A673 (cell line): ENCODE results near the gene KIFBP.
"Not testable (repeated sequence)": the region's sequence is repeated elsewhere in the genome, so short reads cannot be mapped to it uniquely, and the experiment has no call there.

Experiments
- EZH2 ChIP-seq: fragments of 200-600 bp; sonication (generic); IDR thresholded peaks from 2 replicates; pipeline ENCODE4 v1.6.1; 2017; ENCODE audit warnings: borderline replicate concordance, low read depth, mild to moderate bottlenecking, mixed read lengths, antibody characterized with exemption, low read length; ENCODE audit not compliant: poor library complexity, severe bottlenecking
- TF ChIP-seq, protein P1 (sequence below): fragments of 300-800, 200-600 bp; sonication (generic); conservative IDR thresholded peaks from 2 replicates; pipeline ENCODE4 v1.5.1; 2017; ENCODE audit warnings: low read depth, mild to moderate bottlenecking, antibody characterized with exemption, low read length, moderate library complexity, mixed read lengths

- TF ChIP-seq, protein P1, sequence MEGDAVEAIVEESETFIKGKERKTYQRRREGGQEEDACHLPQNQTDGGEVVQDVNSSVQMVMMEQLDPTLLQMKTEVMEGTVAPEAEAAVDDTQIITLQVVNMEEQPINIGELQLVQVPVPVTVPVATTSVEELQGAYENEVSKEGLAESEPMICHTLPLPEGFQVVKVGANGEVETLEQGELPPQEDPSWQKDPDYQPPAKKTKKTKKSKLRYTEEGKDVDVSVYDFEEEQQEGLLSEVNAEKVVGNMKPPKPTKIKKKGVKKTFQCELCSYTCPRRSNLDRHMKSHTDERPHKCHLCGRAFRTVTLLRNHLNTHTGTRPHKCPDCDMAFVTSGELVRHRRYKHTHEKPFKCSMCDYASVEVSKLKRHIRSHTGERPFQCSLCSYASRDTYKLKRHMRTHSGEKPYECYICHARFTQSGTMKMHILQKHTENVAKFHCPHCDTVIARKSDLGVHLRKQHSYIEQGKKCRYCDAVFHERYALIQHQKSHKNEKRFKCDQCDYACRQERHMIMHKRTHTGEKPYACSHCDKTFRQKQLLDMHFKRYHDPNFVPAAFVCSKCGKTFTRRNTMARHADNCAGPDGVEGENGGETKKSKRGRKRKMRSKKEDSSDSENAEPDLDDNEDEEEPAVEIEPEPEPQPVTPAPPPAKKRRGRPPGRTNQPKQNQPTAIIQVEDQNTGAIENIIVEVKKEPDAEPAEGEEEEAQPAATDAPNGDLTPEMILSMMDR = not testable (repeated sequence)
- TF ChIP-seq EZH2 = not testable (repeated sequence)
These were observed 12.6 kb upstream of the KIFBP start for GRCh38 chr10:68975936-68976473.
